ENCODE data around the gene MRFAP1.

- TF ChIP-seq CTCF (IDR thresholded peaks at IDR 0.05) (no peak), REST (IDR thresholded peaks at IDR 0.05; ENCODE audit: insufficient read depth in 1 of 2, low read depth in 2 of 2, low read length in 1 of 2) (no peak)
Measured at GRCh38 chr4:6607368-6608055, 33.0 kb upstream of the MRFAP1 start.
